ENCODE results near the gene GGCX. TPM values are rescaled to one million over a fixed set of nuclear protein-coding genes. Genes with fewer than 3 reads are reported as not detected.
A peak's percentile ranks its signal among the peaks of the same experiment; 100 is the strongest.

The GGCX gene
- total and polyA plus RNA-seq, 8 donors, result 15.7 to 43.4 (median 27.1) TPM

GRCh38 chr2:85584857-85585780 lies 23.8 kb upstream of the GGCX start:
- H3K4me1 ChIP-seq, result peaks cover 14 to 36% (median 26%) of the 10 kb centered on the region in 3 donors
- H3K36me3 ChIP-seq, result peaks cover 0 to 4% (median 0%) of the 10 kb centered on the region in 3 donors
- H3K27me3 ChIP-seq, result no peaks in the 10 kb centered on the region
- no peaks in the 10 kb centered on the region for H3K9me3 ChIP-seq
- DNase-seq (peak in 4 of 6 donors; percentile 69 to 87 (median 79)), FAIRE-seq (no peak), ATAC-seq (peak; percentile 83 to 89 (median 86))
- TF ChIP-seq CTCF (IDR thresholded peaks at IDR 0.05), result no peak
- intact Hi-C loops (cut with DNase I), result no loop called here
- WGBS, 2 donors, result 34 to 43% methylated on average over 9 of the region's 9 CpGs
- H3K27ac ChIP-seq, result peak overlapping the region; percentile 70 to 86 (median 80)
- H3K4me3 ChIP-seq, result peak overlapping the region in 3 of 4 donors; percentile 7 to 52 (median 25)

- Histone ChIP-seq H3K4me1 (peaks cover 13 to 37% (median 26%) of the 10 kb centered on the region in 3 donors), H3K9me3 (no peaks in the 10 kb centered on the region), H3K36me3 (peaks cover 0 to 4% (median 0%) of the 10 kb centered on the region in 3 donors), H3K27ac (peak within 1 kb of the TSS; percentile 70 to 86 (median 80)), H3K27me3 (no peaks in the 10 kb centered on the region), H3K4me3 (peak within 1 kb of the TSS; percentile 7 to 52 (median 24))
- intact Hi-C loops (cut with DNase I), result no loop called here
- ATAC-seq, result peak; percentile 17 to 53 (median 47)
- 28 to 30% methylated on average over 47 to 52 of the region's 52 CpGs for WGBS, 2 donors
- no peak for TF ChIP-seq CTCF (IDR thresholded peaks at IDR 0.05)
- DNase-seq, result peak in 4 of 6 donors; percentile 42 to 80 (median 60)
- no peak for FAIRE-seq
Observed at GRCh38 chr2:85584354-85584856, 23.1 kb upstream of the GGCX start, which contains the start of gene VAMP5. Gene VAMP5, plus strand, starts transcription at chr2:85584431. Its CDS starts 60 bp downstream, at chr2:85584491.

GRCh38 chr2:85583667-85584353 lies 22.5 kb upstream of the GGCX start:
- no peaks in the 10 kb centered on the region for H3K9me3 ChIP-seq
- DNase-seq, result no peak
- peaks cover 0 to 4% (median 0%) of the 10 kb centered on the region in 3 donors for H3K36me3 ChIP-seq
- ATAC-seq, result no peak
- H3K4me3 ChIP-seq, result peak overlapping the region; percentile 7 to 52 (median 24)
- TF ChIP-seq CTCF (IDR thresholded peaks at IDR 0.05), result no peak
- no peaks in the 10 kb centered on the region for H3K27me3 ChIP-seq
- WGBS, 2 donors, result 56 to 69% methylated on average over 16 of the region's 16 CpGs
- peaks cover 19 to 39% (median 28%) of the 10 kb centered on the region in 3 donors for H3K4me1 ChIP-seq
- FAIRE-seq, result no peak
- intact Hi-C loops (cut with DNase I), result no loop called here
- H3K27ac ChIP-seq, result peak overlapping the region in 2 of 4 donors; percentile 84 to 86

GRCh38 chr2:85582492-85582891 lies 21.2 kb upstream of the GGCX start:
- H3K36me3 ChIP-seq, result peaks cover 0 to 4% (median 0%) of the 10 kb centered on the region in 3 donors
- WGBS, 2 donors, result 71 to 81% methylated on average over 1 of the region's 1 CpG
- H3K9me3 ChIP-seq, result no peaks in the 10 kb centered on the region
- no peak for ATAC-seq
- H3K4me1 ChIP-seq, result peaks cover 20 to 39% (median 28%) of the 10 kb centered on the region in 3 donors
- intact Hi-C loops (cut with DNase I), result no loop called here
- H3K27ac ChIP-seq, result no peak overlapping the region
- FAIRE-seq, result no peak
- no peaks in the 10 kb centered on the region for H3K27me3 ChIP-seq
- DNase-seq, result no peak
- no peak for TF ChIP-seq CTCF (IDR thresholded peaks at IDR 0.05)
- no peak overlapping the region for H3K4me3 ChIP-seq

Measured in pancreas (tissue), 10 donors.